Measurements from ENCODE around the gene SHANK1.

The SHANK1 gene

GRCh38 chr19:50660088-50660366 is 59.6 kb downstream of the SHANK1 start:
- TF ChIP-seq CTCF (IDR thresholded peaks at IDR 0.05), result no peak

GRCh38 chr19:50659318-50660087 is 60.1 kb downstream of the SHANK1 start:
- TF ChIP-seq CTCF (IDR thresholded peaks at IDR 0.05), result no peak

GRCh38 chr19:50658441-50659317 is 60.9 kb downstream of the SHANK1 start:
- no peak for TF ChIP-seq CTCF (IDR thresholded peaks at IDR 0.05)

- no peak for TF ChIP-seq CTCF (IDR thresholded peaks at IDR 0.05)
These were observed 61.7 kb downstream of the SHANK1 start for GRCh38 chr19:50657712-50658440.

GRCh38 chr19:50657222-50657669 is 62.4 kb downstream of the SHANK1 start:
- no peak for TF ChIP-seq CTCF (IDR thresholded peaks at IDR 0.05)

GRCh38 chr19:50654882-50655281 is 64.7 kb downstream of the SHANK1 start:
- no peak for TF ChIP-seq CTCF (IDR thresholded peaks at IDR 0.05)

GRCh38 chr19:50652722-50653121 is 66.9 kb downstream of the SHANK1 start:
- no peak for TF ChIP-seq CTCF (IDR thresholded peaks at IDR 0.05)

Data from LNCAP (cell line).